ENCODE measurements around the gene ACAA1.
A peak's percentile ranks its signal among the peaks of the same experiment; 100 is the strongest.

The ACAA1 gene

DNA sequence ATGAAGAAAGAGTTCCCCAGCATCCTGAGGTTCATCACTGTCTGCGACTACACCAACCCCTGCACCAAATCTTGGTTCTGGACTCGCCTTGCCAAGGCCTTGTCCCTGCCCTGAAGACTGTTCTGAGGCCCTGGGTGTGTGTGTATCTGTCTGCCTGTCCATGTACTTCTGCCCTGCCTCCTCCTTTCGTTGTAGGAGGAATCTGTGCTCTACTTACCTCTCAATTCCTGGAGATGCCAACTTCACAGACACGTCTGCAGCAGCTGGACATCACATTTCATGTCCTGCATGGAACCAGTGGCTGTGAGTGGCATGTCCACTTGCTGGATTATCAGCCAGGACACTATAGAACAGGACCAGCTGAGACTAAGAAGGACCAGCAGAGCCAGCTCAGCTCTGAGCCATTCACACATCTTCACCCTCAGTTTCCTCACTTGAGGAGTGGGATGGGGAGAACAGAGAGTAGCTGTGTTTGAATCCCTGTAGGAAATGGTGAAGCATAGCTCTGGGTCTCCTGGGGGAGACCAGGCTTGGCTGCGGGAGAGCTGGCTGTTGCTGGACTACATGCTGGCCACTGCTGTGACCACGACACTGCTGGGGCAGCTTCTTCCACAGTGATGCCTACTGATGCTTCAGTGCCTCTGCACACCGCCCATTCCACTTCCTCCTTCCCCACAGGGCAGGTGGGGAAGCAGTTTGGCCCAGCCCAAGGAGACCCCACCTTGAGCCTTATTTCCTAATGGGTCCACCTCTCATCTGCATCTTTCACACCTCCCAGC lies 4.4 kb upstream of the ACAA1 start:
- DNase-seq (ENCODE audit: low spot score) = no peak
- in situ Hi-C loops (cut with MboI; ENCODE audit: low pct_unique_long_range_greater_than_20kb, low sequenced_read_pairs, unreplicated experiment) = no loop called here

DNA sequence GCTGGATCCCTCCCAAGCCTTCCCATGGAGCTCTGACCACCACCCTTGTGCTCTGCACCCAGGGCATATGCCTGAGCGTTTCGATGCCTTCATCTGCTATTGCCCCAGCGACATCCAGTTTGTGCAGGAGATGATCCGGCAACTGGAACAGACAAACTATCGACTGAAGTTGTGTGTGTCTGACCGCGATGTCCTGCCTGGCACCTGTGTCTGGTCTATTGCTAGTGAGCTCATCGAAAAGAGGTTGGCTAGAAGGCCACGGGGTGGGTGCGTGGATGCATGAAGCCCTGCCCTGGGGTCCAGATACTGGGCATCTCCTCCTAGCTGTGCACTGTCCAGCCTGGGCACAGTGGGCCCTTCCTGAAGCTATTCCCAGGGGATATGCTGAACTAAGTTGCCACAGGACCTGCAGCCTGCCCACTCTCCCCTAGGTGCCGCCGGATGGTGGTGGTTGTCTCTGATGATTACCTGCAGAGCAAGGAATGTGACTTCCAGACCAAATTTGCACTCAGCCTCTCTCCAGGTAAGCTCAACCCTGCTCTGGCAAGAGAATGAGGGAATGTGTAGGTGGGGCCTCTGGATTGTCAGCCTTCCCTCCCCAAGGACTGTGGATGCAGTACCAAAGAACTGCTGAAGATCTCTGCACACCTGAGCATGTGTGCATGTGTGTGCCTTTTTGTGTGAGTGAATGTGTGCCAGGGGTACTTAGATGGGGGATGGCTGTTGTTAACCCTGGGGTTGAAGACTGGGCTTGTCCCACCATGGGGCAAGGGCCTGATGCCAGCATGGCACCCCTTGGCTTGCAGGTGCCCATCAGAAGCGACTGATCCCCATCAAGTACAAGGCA lies 3.6 kb upstream of the ACAA1 start:
- no peak for DNase-seq (ENCODE audit: low spot score)
- in situ Hi-C loops (cut with MboI; ENCODE audit: low pct_unique_long_range_greater_than_20kb, low sequenced_read_pairs, unreplicated experiment) = no loop called here

More for the DNA sequence above, 4.4 kb upstream of the ACAA1 start:
- TF ChIP-seq, protein P1, sequence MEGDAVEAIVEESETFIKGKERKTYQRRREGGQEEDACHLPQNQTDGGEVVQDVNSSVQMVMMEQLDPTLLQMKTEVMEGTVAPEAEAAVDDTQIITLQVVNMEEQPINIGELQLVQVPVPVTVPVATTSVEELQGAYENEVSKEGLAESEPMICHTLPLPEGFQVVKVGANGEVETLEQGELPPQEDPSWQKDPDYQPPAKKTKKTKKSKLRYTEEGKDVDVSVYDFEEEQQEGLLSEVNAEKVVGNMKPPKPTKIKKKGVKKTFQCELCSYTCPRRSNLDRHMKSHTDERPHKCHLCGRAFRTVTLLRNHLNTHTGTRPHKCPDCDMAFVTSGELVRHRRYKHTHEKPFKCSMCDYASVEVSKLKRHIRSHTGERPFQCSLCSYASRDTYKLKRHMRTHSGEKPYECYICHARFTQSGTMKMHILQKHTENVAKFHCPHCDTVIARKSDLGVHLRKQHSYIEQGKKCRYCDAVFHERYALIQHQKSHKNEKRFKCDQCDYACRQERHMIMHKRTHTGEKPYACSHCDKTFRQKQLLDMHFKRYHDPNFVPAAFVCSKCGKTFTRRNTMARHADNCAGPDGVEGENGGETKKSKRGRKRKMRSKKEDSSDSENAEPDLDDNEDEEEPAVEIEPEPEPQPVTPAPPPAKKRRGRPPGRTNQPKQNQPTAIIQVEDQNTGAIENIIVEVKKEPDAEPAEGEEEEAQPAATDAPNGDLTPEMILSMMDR (IDR thresholded peaks at IDR 0.05; ENCODE audit: extremely low read depth, insufficient read depth, missing control alignments) = no peak

DNA sequence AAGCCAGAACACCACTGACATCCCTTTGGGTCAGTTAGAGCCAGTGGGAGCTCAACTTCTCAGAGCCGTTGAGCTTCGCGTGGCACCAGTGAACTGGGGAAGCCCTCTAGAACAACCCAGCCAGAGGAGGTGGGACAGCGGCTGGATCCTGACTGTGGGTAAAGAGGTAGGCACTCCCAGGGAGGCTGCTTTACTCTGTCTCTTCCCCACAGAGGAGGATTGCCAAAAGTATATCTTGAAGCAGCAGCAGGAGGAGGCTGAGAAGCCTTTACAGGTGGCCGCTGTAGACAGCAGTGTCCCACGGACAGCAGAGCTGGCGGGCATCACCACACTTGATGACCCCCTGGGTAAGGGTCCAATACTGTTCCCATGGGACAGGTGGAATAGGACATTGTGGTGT lies 2.7 kb upstream of the ACAA1 start:
- in situ Hi-C loops (cut with MboI; ENCODE audit: low pct_unique_long_range_greater_than_20kb, low sequenced_read_pairs, unreplicated experiment) = no loop called here
- peak; percentile 4 for DNase-seq (ENCODE audit: low spot score)
- TF ChIP-seq, protein P1 (IDR thresholded peaks at IDR 0.05; ENCODE audit: extremely low read depth, insufficient read depth, missing control alignments) = no peak

More for the DNA sequence above, 3.6 kb upstream of the ACAA1 start:
- TF ChIP-seq, protein P1 (IDR thresholded peaks at IDR 0.05; ENCODE audit: extremely low read depth, insufficient read depth, missing control alignments) = no peak

DNA sequence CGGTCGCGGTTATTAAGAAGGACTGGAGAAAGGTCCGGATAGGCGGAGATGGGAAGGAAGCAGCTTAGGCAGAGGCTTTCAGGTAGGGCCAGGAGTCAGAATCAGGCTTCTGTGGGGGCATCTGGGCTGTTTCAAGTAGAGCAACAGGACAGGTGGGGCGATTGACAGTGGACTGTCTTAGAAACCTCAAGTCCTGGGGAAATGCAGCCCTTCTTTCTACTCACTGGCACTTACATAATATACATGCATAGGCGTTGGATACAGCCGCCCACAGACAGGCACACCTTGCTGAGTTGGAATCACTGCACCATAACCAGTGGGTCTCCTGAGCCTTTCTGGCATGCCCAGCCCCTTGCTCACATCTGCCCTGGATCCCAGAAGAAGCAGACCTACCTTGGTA lies 2.3 kb upstream of the ACAA1 start:
- TF ChIP-seq, protein P1 (IDR thresholded peaks at IDR 0.05; ENCODE audit: extremely low read depth, insufficient read depth, missing control alignments) = no peak
- in situ Hi-C loops (cut with MboI; ENCODE audit: low pct_unique_long_range_greater_than_20kb, low sequenced_read_pairs, unreplicated experiment) = no loop called here
- no peak for DNase-seq (ENCODE audit: low spot score)

DNA sequence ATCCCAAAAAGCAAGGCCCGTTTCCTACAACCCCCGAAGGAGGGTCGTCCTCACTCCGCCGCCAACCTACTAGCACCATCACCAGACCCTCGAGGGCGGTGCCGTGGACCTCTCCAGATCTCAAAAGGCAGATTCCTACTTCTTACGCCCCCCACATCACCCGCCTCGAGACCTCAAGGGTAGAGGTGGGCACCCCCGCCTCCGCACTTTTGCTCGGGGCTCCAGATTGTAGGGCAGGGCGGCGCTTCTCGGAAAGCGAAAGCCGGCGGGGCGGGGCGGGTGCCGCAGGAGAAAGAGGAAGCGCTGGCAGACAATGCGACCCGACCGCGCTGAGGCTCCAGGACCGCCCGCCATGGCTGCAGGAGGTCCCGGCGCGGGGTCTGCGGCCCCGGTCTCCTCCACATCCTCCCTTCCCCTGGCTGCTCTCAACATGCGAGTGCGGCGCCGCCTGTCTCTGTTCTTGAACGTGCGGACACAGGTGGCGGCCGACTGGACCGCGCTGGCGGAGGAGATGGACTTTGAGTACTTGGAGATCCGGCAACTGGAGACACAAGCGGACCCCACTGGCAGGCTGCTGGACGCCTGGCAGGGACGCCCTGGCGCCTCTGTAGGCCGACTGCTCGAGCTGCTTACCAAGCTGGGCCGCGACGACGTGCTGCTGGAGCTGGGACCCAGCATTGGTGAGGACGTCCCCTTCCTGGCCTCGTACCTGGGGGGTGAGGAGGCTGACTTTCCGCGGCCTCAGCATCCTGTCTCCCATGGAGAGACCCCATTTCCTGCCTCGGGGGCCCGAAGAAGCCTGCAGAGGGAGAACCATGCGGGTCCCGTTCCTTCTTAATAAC lies 1.6 kb upstream of the ACAA1 start, which contains the start of gene MYD88:
MYD88 (plus strand) TSS at position 313 of the 842 bp plus-strand sequence; CDS start at position 353, 40 bp downstream.
- in situ Hi-C loops (cut with MboI; ENCODE audit: low pct_unique_long_range_greater_than_20kb, low sequenced_read_pairs, unreplicated experiment) = no loop called here
- TF ChIP-seq, protein P1 (IDR thresholded peaks at IDR 0.05; ENCODE audit: extremely low read depth, insufficient read depth, missing control alignments) = no peak
- peak; percentile 80 for DNase-seq (ENCODE audit: low spot score)

Measured in GM13977 (cell line).